ENCODE measurements around the gene SEPTIN6. TPM values are rescaled to one million over a fixed set of nuclear protein-coding genes. Genes with fewer than 3 reads are reported as not detected.
"Not testable (repeated sequence)": the region's sequence is repeated elsewhere in the genome, so short reads cannot be mapped to it uniquely, and the experiment has no call there.

The SEPTIN6 gene
- total RNA-seq, 4 donors from 2014 or later: 7.8 to 11.9 (median 10.4) TPM

DNA sequence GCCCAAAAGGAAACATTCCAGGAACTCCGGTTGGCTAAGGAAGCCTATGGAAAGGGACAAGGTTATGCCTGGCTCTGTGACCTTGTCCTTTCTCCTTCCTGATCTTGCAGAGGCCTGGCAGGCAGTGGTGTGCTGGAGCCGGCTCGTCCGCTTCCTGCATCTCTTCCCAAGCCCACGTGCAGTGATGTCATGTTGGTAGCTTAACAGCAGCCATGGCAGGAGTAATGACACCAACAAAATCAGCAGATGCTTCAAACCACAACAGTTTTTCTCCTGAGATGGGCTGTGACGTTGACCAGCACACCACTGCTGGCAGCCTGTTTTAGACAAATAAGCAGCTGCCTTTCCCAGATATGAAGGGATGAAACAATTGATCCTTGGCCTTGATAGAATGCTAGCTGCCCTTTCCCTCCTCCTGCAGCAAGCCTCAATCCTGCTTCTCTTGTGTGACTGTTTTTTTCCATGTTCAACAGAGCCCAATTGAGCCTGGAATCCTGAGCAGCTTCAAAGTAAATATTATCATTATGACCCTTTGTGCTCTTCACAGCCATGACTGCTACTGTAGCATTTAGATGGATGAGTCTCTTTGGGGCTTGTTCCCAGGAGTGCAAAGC, 23.4 kb downstream of the SEPTIN6 start:
- WGBS, 2 donors: 75 to 78% methylated on average over 5 to 6 of the region's 6 CpGs
- intact Hi-C loops (cut with DNase I; ENCODE audit: low total_unique reads): no loop called here
- TF ChIP-seq, protein P1, sequence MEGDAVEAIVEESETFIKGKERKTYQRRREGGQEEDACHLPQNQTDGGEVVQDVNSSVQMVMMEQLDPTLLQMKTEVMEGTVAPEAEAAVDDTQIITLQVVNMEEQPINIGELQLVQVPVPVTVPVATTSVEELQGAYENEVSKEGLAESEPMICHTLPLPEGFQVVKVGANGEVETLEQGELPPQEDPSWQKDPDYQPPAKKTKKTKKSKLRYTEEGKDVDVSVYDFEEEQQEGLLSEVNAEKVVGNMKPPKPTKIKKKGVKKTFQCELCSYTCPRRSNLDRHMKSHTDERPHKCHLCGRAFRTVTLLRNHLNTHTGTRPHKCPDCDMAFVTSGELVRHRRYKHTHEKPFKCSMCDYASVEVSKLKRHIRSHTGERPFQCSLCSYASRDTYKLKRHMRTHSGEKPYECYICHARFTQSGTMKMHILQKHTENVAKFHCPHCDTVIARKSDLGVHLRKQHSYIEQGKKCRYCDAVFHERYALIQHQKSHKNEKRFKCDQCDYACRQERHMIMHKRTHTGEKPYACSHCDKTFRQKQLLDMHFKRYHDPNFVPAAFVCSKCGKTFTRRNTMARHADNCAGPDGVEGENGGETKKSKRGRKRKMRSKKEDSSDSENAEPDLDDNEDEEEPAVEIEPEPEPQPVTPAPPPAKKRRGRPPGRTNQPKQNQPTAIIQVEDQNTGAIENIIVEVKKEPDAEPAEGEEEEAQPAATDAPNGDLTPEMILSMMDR (IDR thresholded peaks at IDR 0.05): no peak
- TF ChIP-seq POLR2A (IDR thresholded peaks at IDR 0.05): no peak
- no peak for DNase-seq (ENCODE audit: low spot score in 2 of 2)
- H3K4me3 ChIP-seq (ENCODE audit: low read depth, poor library complexity, severe bottlenecking): no peak overlapping the region

DNA sequence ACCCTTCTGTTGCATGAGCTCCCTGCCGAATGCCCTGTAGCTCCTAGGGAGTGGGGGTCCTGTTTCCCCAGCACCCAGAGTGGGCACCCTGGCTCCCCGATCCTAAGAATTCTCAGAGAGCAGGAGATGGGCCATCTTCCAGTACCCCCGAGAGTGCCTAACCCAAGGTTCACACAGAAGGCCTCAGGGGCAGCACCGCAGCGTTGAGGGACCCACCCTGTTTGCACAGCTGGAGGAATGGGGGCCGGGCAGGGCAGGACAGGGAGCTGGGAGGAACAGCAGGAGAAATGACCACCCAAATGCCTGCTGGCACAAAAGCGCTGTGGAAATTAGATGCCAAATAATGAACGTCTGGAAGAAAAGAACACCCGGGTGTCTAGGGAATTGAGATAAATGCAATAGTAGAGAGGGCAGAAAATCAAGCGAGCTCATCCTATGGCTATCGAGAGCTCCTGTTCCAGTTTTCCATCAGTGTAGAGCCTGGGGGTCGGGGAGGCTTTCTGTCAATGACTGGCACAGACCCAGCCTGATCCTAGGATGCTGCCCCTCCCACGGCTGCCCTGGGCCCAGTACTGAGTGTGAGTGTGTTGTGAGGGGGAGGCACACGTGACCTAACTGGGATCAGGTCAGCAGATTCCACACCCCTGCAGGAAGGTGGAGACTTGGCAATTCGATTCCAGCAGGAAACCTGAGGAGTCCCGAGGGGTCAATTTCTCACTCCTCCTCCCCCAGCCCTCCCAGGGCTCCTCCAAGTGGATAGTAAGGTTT, 25.7 kb downstream of the SEPTIN6 start:
- intact Hi-C loops (cut with DNase I; ENCODE audit: low total_unique reads): no loop called here
- 62 to 71% methylated on average over 15 to 16 of the region's 16 CpGs for WGBS, 2 donors
- DNase-seq (ENCODE audit: low spot score in 2 of 2): no peak
- H3K4me3 ChIP-seq (ENCODE audit: low read depth, poor library complexity, severe bottlenecking): no peak overlapping the region
- no peak for TF ChIP-seq POLR2A (IDR thresholded peaks at IDR 0.05)
- TF ChIP-seq, protein P1 (IDR thresholded peaks at IDR 0.05): no peak

DNA sequence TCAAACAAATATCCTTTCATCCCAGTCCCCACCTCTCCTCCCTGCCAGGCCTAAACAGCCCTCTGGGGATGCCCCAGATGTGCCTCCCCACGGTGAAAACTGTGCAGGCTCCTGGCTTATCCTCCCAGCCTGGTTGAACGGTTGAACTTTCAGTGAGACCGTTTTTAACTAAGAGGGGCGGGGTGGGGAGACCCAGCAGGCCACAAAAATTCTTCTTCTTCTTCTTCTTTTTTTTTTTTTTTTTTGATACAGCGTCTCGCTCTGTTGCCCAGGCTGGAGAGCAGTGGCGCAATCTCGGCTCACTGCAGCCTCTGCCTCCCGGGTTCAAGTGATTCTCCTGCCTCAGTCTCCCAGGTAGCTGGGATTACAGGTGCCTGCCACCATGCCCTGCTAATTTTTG, 28.1 kb downstream of the SEPTIN6 start:
- 83 to 90% methylated on average over 5 to 9 of the region's 9 CpGs for WGBS, 2 donors
- intact Hi-C loops (cut with DNase I; ENCODE audit: low total_unique reads): not testable (repeated sequence)

DNA sequence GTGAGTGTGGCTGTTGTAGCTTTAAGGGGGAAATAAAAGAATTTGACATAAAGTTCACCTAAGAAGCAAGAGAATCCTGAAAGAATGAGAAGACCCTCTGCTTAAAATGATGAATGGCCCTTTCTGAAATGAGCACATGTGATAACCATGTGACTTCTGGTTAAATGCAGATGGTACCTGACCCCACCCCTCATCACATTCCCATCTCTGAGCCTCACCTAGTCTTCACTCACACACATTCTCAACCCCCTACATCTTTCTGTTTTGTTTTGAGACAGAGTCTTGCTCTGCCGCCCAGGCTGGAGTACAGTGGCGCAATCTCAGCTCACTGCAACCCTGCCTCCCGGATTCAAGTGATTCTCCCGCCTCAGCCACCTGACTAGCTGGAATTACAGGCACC, 31.5 kb downstream of the SEPTIN6 start:
- intact Hi-C loops (cut with DNase I; ENCODE audit: low total_unique reads): no loop called here
- 90 to 91% methylated on average over 4 of the region's 4 CpGs for WGBS, 2 donors
- no peak overlapping the region for H3K4me3 ChIP-seq (ENCODE audit: low read depth, poor library complexity, severe bottlenecking)
- no peak for TF ChIP-seq POLR2A (IDR thresholded peaks at IDR 0.05)
- TF ChIP-seq, protein P1 (IDR thresholded peaks at IDR 0.05): no peak
- no peak for DNase-seq (ENCODE audit: low spot score in 2 of 2)

More for the DNA sequence above, 28.1 kb downstream of the SEPTIN6 start:
- H3K4me3 ChIP-seq (ENCODE audit: low read depth, poor library complexity, severe bottlenecking); DNase-seq (ENCODE audit: low spot score in 2 of 2): not testable (repeated sequence)

DNA sequence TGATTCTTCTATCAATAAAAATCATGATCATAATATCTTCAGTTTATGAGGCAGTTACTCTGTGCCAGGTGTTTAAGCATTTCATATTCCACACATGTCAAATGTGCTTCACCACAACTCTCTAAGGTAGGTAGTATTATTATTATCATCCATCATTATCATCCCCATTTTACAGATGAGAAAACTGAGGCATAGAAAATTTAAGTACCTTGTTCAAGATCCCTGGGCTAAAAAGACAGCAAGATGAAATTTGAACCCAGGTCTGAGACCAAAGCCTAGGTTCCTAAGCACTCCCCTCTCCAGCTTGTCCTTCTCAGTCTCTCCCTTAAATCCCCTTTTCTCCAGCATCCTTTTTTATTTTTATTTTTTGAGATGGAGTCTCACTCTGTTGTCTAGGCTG, 33.4 kb downstream of the SEPTIN6 start:
- no peak for TF ChIP-seq POLR2A (IDR thresholded peaks at IDR 0.05)
- TF ChIP-seq, protein P1 (IDR thresholded peaks at IDR 0.05): no peak
- intact Hi-C loops (cut with DNase I; ENCODE audit: low total_unique reads): no loop called here
- H3K4me3 ChIP-seq (ENCODE audit: low read depth, poor library complexity, severe bottlenecking): no peak overlapping the region
- no peak for DNase-seq (ENCODE audit: low spot score in 2 of 2)

DNA sequence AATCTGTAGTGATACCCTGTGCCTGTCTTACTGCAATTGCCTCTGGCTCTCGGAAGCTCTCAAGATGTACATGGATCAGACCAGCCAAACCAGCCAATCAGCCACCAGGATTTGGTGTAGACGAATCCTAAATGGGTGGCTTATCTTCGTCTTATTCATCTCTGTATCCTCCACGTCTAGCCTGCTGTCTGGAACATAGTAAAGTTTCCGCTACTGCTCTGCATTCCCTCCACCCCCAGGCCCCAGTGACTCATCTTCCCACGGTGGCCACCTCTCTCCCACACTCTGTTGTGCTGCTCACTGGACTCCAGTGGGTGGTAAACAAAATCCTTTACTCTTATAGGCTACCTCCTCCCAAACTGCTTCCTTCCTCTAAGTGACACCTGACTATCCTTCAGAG, 37.8 kb downstream of the SEPTIN6 start:
- TF ChIP-seq POLR2A (IDR thresholded peaks at IDR 0.05): no peak
- TF ChIP-seq, protein P1 (IDR thresholded peaks at IDR 0.05): no peak
- no peak for DNase-seq (ENCODE audit: low spot score in 2 of 2)
- intact Hi-C loops (cut with DNase I; ENCODE audit: low total_unique reads): no loop called here
- H3K4me3 ChIP-seq (ENCODE audit: low read depth, poor library complexity, severe bottlenecking): no peak overlapping the region
- WGBS, 2 donors: 35 to 46% methylated on average over 6 of the region's 6 CpGs

Measured in lower leg skin (tissue), 4 donors.